WI38 (cell line): ENCODE measurements around the gene F12.

Experiments used
- H3K4me3 ChIP-seq: 2 replicates; pipeline ENCODE4 v1.5.1; 2011; ENCODE audit warnings: low read depth, mild to moderate bottlenecking, control low read depth, low read length
- CTCF ChIP-seq: IDR thresholded peaks from 2 replicates; pipeline ENCODE4 v1.5.1; 2012; ENCODE audit warnings: low read depth, mild to moderate bottlenecking, control low read depth, low read length

F12 gene

GRCh38 chr5:177384134-177384533 is 25.2 kb downstream of the F12 start, which contains the start of gene SLC34A1:
SLC34A1 (plus strand) TSS chr5:177384434; CDS start chr5:177385742, 1,308 bp downstream.
- TF ChIP-seq CTCF: no peak
- H3K4me3 ChIP-seq: no peak within 1 kb of the TSS

GRCh38 chr5:177383181-177383580 is 26.2 kb downstream of the F12 start:
- no peak for TF ChIP-seq CTCF
- no peak overlapping the region for H3K4me3 ChIP-seq

GRCh38 chr5:177382423-177383029 is 26.8 kb downstream of the F12 start:
- H3K4me3 ChIP-seq: no peak overlapping the region
- 0 out of 2 replicates have a peak, but pooled peaks have one; percentile 26 for TF ChIP-seq CTCF

- TF ChIP-seq CTCF: no peak
- no peak overlapping the region for H3K4me3 ChIP-seq
Measured at GRCh38 chr5:177380805-177381126, 28.6 kb downstream of the F12 start.

GRCh38 chr5:177378884-177379883 is 30.2 kb downstream of the F12 start:
- H3K4me3 ChIP-seq: no peak overlapping the region
- no peak for TF ChIP-seq CTCF

- TF ChIP-seq CTCF: no peak
- H3K4me3 ChIP-seq: no peak overlapping the region
Measured at GRCh38 chr5:177377851-177378776, 31.2 kb downstream of the F12 start.
